Spleen (tissue), 7 donors: ENCODE measurements around the gene URGCP.

ENCODE experiments used
- CTCF ChIP-seq, 11 experiments: fragments of 200-600 bp in 7 of 11; fragments of 450-650 bp in 4 of 11; sonication (generic) in 4 of 11; IDR thresholded peaks in 8 of 11; conservative IDR thresholded peaks in 3 of 11; 1 replicate in 7 of 11; 2 replicates in 4 of 11; pipeline versions ENCODE4 v1.4.0 to v1.8.0; 2016 to 2021; ENCODE audit warnings: antibody characterized with exemption in 11 of 11, inconsistent platforms in 4 of 11, mild to moderate bottlenecking in 1 of 11
- POLR2A ChIP-seq, 3 donors: fragments of 450-650 bp; IDR thresholded peaks; one replicate each; pipeline ENCODE4 v1.5.1; 2017; ENCODE audit warnings: antibody characterized with exemption in 3 of 3, mild to moderate bottlenecking in 1 of 3
- POLR2AphosphoS5 ChIP-seq, 3 donors: sonication (generic); formaldehyde crosslinking; IDR thresholded peaks; one replicate each; pipeline ENCODE4 v1.5.1; 2017; ENCODE audit warnings: antibody characterized with exemption in 3 of 3
- donor health status: DM: no; HTN: no; CAD: no; lungs with moderate emphysema.
- donor health status: DM: no; HTN: no; CAD: no.
- donor health status: DM: no; HTN: no; CAD: no.

- no peak for TF ChIP-seq POLR2AphosphoS5 (IDR thresholded peaks at IDR 0.05)
- TF ChIP-seq POLR2A (IDR thresholded peaks at IDR 0.05): no peak
- TF ChIP-seq CTCF (IDR thresholded peaks at IDR 0.05 in 8 of 11, conservative IDR thresholded peaks at IDR 0.05 in 3 of 11): no peak
These were observed 37.9 kb upstream of the URGCP start for GRCh38 chr7:43944286-43944685.
